ENCODE results near the gene CPNE1.
A peak's percentile ranks its signal among the peaks of the same experiment; 100 is the strongest.
"Not testable (repeated sequence)": the region's sequence is repeated elsewhere in the genome, so short reads cannot be mapped to it uniquely, and the experiment has no call there.

CPNE1 gene

GRCh38 chr20:35702051-35702823, 37.5 kb upstream of the CPNE1 start:
- peak overlapping the region; percentile 70 for H3K27ac Mint-ChIP-seq
- H3K4me3 Mint-ChIP-seq, result no peak overlapping the region
- peaks cover 56% of the 10 kb centered on the region for H3K36me3 Mint-ChIP-seq (ENCODE audit: low read depth)
- no peaks in the 10 kb centered on the region for H3K9me3 Mint-ChIP-seq
- H3K4me1 Mint-ChIP-seq (ENCODE audit: low read depth), result peaks cover 34% of the 10 kb centered on the region
- no peaks in the 10 kb centered on the region for H3K27me3 Mint-ChIP-seq (ENCODE audit: low read depth)

GRCh38 chr20:35700625-35701148, 36.0 kb upstream of the CPNE1 start:
- no peaks in the 10 kb centered on the region for H3K27me3 Mint-ChIP-seq (ENCODE audit: low read depth)
- H3K4me3 Mint-ChIP-seq, result peak overlapping the region; percentile 89
- H3K9me3 Mint-ChIP-seq, result no peaks in the 10 kb centered on the region
- peaks cover 35% of the 10 kb centered on the region for H3K4me1 Mint-ChIP-seq (ENCODE audit: low read depth)
- peak overlapping the region; percentile 42 for H3K27ac Mint-ChIP-seq
- peaks cover 49% of the 10 kb centered on the region for H3K36me3 Mint-ChIP-seq (ENCODE audit: low read depth)

- Mint-ChIP-seq H3K4me1 (ENCODE audit: low read depth) (peaks cover 35% of the 10 kb centered on the region), H3K4me3 (peak overlapping the region; percentile 89), H3K36me3 (ENCODE audit: low read depth) (peaks cover 49% of the 10 kb centered on the region), H3K9me3 (no peaks in the 10 kb centered on the region), H3K27ac (peak overlapping the region; percentile 90), H3K27me3 (ENCODE audit: low read depth) (no peaks in the 10 kb centered on the region)
These were observed 35.4 kb upstream of the CPNE1 start for GRCh38 chr20:35699957-35700624.

- no peaks in the 10 kb centered on the region for H3K9me3 Mint-ChIP-seq
- peak within 1 kb of the TSS; percentile 89 for H3K4me3 Mint-ChIP-seq
- H3K27me3 Mint-ChIP-seq (ENCODE audit: low read depth), result no peaks in the 10 kb centered on the region
- H3K27ac Mint-ChIP-seq, result peak within 1 kb of the TSS; percentile 90
- peaks cover 44% of the 10 kb centered on the region for H3K36me3 Mint-ChIP-seq (ENCODE audit: low read depth)
- peaks cover 33% of the 10 kb centered on the region for H3K4me1 Mint-ChIP-seq (ENCODE audit: low read depth)
These were observed 34.6 kb upstream of the CPNE1 start, which contains the start of the genes NFS1 and ROMO1 for GRCh38 chr20:35699127-35699956. NFS1 (minus strand) TSS chr20:35699352; CDS start chr20:35699288, 64 bp downstream. ROMO1 (plus strand) TSS chr20:35699405; CDS start chr20:35699633, 228 bp downstream.

GRCh38 chr20:35698298-35699126, 33.8 kb upstream of the CPNE1 start:
- H3K4me3 Mint-ChIP-seq, result peak overlapping the region; percentile 87
- peak overlapping the region; percentile 85 for H3K27ac Mint-ChIP-seq
- H3K27me3 Mint-ChIP-seq (ENCODE audit: low read depth), result no peaks in the 10 kb centered on the region
- H3K36me3 Mint-ChIP-seq (ENCODE audit: low read depth), result peaks cover 35% of the 10 kb centered on the region
- H3K4me1 Mint-ChIP-seq (ENCODE audit: low read depth), result peaks cover 30% of the 10 kb centered on the region
- no peaks in the 10 kb centered on the region for H3K9me3 Mint-ChIP-seq

GRCh38 chr20:35697696-35698297, 33.1 kb upstream of the CPNE1 start:
- peak overlapping the region; percentile 85 for H3K27ac Mint-ChIP-seq
- peaks cover 29% of the 10 kb centered on the region for H3K4me1 Mint-ChIP-seq (ENCODE audit: low read depth)
- peaks cover 31% of the 10 kb centered on the region for H3K36me3 Mint-ChIP-seq (ENCODE audit: low read depth)
- H3K27me3 Mint-ChIP-seq (ENCODE audit: low read depth), result no peaks in the 10 kb centered on the region
- no peaks in the 10 kb centered on the region for H3K9me3 Mint-ChIP-seq
- H3K4me3 Mint-ChIP-seq, result peak overlapping the region; percentile 87

GRCh38 chr20:35695978-35696377, 31.3 kb upstream of the CPNE1 start:
- no peak overlapping the region for H3K27ac Mint-ChIP-seq
- H3K4me3 Mint-ChIP-seq, result no peak overlapping the region
- H3K27me3 Mint-ChIP-seq (ENCODE audit: low read depth), result no peaks in the 10 kb centered on the region
- no peaks in the 10 kb centered on the region for H3K9me3 Mint-ChIP-seq
- H3K4me1 Mint-ChIP-seq (ENCODE audit: low read depth), result peaks cover 28% of the 10 kb centered on the region
- H3K36me3 Mint-ChIP-seq (ENCODE audit: low read depth), result peaks cover 21% of the 10 kb centered on the region

- H3K27me3 Mint-ChIP-seq (ENCODE audit: low read depth), result no peaks in the 10 kb centered on the region
- H3K36me3 Mint-ChIP-seq (ENCODE audit: low read depth), result peaks cover 24% of the 10 kb centered on the region
- H3K9me3 Mint-ChIP-seq, result no peaks in the 10 kb centered on the region
- H3K27ac Mint-ChIP-seq, result no peak overlapping the region
- H3K4me3 Mint-ChIP-seq, result no peak overlapping the region
- peaks cover 22% of the 10 kb centered on the region for H3K4me1 Mint-ChIP-seq (ENCODE audit: low read depth)
These were observed 30.6 kb upstream of the CPNE1 start for GRCh38 chr20:35695245-35695749.

- H3K4me1 Mint-ChIP-seq (ENCODE audit: low read depth), result no peaks in the 10 kb centered on the region
- H3K36me3 Mint-ChIP-seq (ENCODE audit: low read depth), result peaks cover 26% of the 10 kb centered on the region
- H3K4me3 Mint-ChIP-seq, result no peak overlapping the region
- no peaks in the 10 kb centered on the region for H3K9me3 Mint-ChIP-seq
- H3K27ac Mint-ChIP-seq, result no peak overlapping the region
- H3K27me3 Mint-ChIP-seq (ENCODE audit: low read depth), result no peaks in the 10 kb centered on the region
These were observed 25.6 kb upstream of the CPNE1 start for GRCh38 chr20:35690265-35690664.

GRCh38 chr20:35686872-35687271, 22.2 kb upstream of the CPNE1 start:
- peaks cover 21% of the 10 kb centered on the region for H3K36me3 Mint-ChIP-seq (ENCODE audit: low read depth)
- H3K4me1 Mint-ChIP-seq (ENCODE audit: low read depth); H3K27me3 Mint-ChIP-seq (ENCODE audit: low read depth); H3K4me3 Mint-ChIP-seq; H3K27ac Mint-ChIP-seq; H3K9me3 Mint-ChIP-seq: not testable (repeated sequence)

GRCh38 chr20:35685368-35685767, 20.7 kb upstream of the CPNE1 start:
- not testable (repeated sequence) for H3K27ac Mint-ChIP-seq
- peaks cover 18% of the 10 kb centered on the region for H3K36me3 Mint-ChIP-seq (ENCODE audit: low read depth)

GRCh38 chr20:35681960-35682359, 17.3 kb upstream of the CPNE1 start:
- H3K9me3 Mint-ChIP-seq, result no peaks in the 10 kb centered on the region
- no peak overlapping the region for H3K27ac Mint-ChIP-seq
- H3K36me3 Mint-ChIP-seq (ENCODE audit: low read depth), result peaks cover 8% of the 10 kb centered on the region

More at GRCh38 chr20:35685368-35685767, 20.7 kb upstream of the CPNE1 start:
- not testable (repeated sequence) for H3K27me3 Mint-ChIP-seq (ENCODE audit: low read depth); H3K9me3 Mint-ChIP-seq; H3K4me1 Mint-ChIP-seq (ENCODE audit: low read depth); H3K4me3 Mint-ChIP-seq

More at GRCh38 chr20:35681960-35682359, 17.3 kb upstream of the CPNE1 start:
- peaks cover 2% of the 10 kb centered on the region for H3K4me1 Mint-ChIP-seq (ENCODE audit: low read depth)
- no peaks in the 10 kb centered on the region for H3K27me3 Mint-ChIP-seq (ENCODE audit: low read depth)
- no peak overlapping the region for H3K4me3 Mint-ChIP-seq
